ENCODE data around the gene CALHM3.

CALHM3 gene

DNA sequence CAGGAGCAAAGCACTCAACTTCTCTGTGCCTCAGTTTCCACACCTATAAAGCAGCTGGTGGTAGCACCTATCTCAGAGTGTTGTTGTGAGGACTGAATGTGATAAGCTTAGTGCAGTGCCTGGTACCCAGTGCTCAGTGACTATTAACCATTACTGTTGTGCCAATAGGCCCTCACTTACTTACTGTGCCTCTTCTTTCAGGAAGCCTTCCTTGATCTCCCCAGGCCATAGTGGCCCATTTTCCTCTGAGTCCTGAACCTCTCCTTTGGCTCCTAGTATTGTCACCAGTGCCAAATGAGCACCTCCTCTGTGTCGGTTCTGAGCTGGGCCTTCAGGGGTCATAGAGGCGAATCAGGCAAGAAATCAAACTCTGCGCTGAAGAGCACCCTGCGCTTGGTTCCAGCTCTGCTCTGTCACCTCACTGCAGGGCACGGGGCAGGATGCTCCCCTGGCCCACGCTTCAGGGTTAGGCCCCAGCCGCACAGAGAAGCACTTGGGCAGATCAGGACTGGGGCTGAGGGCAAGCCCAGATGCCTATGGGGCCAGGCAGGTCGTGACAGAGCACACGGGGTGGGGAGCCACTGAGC is 22.9 kb downstream of the CALHM3 start:
- DNase-seq = no peak
- in situ Hi-C loops (cut with MboI; ENCODE audit: low pct_unique_long_range_greater_than_20kb, low sequenced_read_pairs) = no loop called here

DNA sequence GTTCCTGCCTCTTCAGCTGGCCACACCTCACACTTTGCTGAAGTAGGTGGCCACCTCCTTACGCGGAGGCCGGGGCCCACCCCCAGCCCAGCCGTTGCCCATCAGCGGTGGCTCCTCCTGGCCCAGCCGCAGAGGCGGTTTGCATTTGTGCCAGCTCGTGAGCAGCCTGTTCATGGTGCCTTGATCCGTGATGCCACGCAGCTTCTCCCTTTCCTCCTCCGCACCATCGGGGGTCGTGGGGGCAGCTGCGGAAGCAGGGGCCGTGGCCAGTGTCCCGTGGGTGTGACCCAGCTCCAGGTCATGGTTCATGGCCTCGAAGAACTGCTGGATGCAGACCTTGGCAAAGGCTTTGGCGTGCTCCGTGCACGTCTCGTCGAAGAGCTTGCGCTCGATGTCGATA is 23.8 kb downstream of the CALHM3 start:
- in situ Hi-C loops (cut with MboI; ENCODE audit: low pct_unique_long_range_greater_than_20kb, low sequenced_read_pairs) = no loop called here
- DNase-seq = no peak

DNA sequence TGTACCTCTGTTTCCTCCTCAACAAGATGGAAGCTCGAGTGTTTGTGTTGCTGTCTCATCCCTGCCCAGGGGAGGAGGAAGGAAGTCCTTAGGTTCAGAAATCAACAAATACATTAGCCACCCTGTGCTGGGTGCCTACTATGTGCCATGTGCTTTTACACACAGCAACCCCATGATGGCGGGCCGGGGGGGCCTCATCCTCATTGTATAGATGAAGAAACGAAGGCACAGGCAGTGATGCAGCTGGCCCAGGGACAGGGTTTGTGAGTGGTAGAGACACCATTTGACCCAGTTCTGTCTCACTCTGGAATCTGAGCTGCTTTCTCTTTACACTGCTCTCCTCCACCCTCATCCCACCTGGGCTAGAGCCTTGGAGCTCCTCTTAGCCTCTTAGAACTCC is 25.0 kb downstream of the CALHM3 start:
- in situ Hi-C loops (cut with MboI; ENCODE audit: low pct_unique_long_range_greater_than_20kb, low sequenced_read_pairs) = no loop called here
- no peak for DNase-seq

DNA sequence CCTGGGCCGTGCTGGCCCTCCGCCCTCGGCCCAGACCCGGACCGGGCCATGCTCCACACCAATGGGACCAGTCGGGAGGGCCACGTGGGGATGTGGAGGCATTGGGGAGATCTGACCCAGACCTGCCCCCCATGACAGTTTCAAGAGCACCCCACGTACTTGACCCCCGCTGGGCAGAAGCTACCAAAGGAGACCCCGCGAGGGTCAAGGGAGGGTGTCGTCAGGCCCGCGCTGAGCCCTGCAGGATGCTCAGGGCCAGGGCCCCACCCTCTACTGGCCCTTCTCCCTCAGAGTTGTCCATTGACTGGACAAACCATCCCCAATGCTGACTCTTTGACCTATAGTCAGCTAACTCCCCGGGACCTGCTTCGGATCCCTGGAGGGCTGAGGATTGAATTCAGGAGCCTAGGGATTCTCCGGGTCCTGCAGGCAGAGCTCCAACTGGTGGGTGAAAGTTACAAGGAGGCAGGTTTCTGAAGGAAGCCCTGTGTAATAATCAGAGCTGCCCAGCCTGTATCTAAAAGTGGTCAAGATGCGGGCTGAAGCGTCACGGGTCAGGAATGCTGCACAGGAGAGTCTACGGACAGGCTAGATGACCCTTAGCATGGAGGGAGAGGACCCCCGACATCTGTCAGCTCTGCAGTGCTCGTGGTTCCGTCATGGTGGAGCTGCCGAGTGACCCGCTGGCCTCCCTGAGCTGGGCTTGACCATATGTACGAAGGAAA is 26.4 kb downstream of the CALHM3 start:
- in situ Hi-C loops (cut with MboI; ENCODE audit: low pct_unique_long_range_greater_than_20kb, low sequenced_read_pairs) = no loop called here
- no peak for DNase-seq

DNA sequence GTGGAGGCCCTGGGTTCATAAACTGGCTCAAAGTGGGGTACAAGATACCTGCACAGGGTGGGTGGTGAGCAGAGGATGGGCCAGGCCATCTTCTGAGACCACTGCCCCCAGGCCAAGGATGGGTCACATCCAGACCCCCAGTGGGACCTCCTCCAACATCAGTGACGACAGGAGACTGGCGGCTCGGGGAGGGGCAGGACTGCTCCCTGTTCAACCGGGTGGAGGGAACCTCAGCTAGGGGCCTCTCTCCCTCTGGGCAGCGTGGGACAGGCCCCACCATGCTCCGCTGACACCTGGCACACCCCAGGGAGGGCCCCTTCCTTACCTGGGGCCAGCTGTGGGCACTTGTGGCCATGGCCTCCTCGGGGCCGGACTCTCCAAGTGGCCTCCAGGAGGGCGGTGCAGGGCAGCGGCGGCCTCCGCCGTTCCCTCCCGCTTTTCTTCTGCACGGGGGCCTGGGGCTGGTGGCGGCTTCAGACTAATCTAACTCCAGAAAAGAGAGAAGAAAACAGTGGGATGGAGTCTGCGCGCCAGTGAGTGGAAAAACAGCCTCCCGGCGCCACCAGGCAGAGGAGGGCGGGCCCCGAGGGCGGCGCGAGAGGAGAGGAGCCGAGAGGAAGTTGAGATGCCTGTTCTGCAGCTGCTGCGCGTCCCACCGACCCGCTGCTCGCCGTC is 27.1 kb downstream of the CALHM3 start, which contains the start of gene CALHM2:
TSS of gene CALHM2 (minus strand) at position 540 of the 675 bp plus-strand sequence. CDS start 2,429 bp downstream, outside the sequence.
- DNase-seq = peak; percentile 74

DNA sequence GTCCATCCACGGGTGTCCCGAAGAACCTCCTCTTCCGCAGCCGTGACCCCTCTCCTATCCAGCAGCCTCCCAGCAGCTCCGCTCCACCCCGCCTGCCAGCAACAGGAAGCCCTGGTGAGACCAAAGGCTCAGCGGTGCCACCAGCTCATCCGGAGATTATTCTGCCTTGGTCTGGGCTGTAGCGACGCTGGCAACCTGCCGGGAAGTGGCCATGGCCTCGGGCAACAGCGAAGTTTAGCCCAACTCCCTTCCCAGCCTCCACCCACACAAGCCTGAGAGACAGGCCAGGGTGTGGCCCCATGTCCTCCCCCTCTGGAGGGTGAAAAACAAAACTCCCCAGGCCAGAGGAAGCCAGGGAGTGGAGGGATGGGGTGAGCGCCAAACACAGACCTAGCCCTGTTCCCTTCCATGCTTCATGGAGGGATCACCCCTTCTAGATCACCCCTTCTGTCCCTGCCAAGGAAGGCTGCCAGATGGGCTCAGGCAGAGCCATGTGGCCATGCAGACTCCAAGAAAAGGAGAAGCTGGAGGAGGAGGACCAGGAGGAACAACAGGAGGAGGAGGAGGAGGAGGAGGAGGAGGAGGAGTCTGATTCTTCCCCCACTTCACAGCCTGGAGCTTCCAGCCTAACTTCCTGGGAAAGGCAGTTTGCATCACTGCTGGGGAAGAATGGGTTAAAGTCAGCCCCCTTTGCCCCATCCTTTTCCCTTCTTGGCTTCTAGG is 27.8 kb downstream of the CALHM3 start:
- in situ Hi-C loops (cut with MboI; ENCODE audit: low pct_unique_long_range_greater_than_20kb, low sequenced_read_pairs) = no loop called here
- peak; percentile 67 for DNase-seq

More for the DNA sequence above, 27.1 kb downstream of the CALHM3 start, which contains the start of gene CALHM2:
- in situ Hi-C loops (cut with MboI; ENCODE audit: low pct_unique_long_range_greater_than_20kb, low sequenced_read_pairs) = no loop called here

DNA sequence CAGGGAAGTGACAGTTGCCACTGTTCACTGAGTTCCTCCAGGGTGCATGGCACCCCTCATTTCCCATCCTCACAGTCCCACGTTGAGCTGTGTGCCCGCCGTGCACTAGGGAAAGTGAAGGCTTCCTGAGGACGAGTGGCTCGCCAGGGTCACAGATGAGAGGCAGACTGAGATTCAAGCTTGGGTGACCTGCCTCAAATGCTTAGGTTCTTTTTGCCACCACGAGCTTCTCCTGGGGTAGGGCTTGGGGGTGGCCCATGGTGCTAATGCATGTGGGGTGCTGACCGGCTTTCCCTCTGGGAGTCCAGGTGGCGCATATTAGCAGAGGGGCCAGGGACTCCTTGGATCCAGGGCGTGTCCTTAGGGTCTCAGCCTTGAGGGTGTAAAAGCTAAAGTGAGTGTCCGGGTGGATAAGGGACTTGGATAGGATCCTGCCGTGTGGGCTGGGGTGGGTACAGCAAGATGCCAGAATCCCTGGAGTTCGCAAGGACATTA is 28.8 kb downstream of the CALHM3 start:
- no peak for DNase-seq
- in situ Hi-C loops (cut with MboI; ENCODE audit: low pct_unique_long_range_greater_than_20kb, low sequenced_read_pairs) = no loop called here

DNA sequence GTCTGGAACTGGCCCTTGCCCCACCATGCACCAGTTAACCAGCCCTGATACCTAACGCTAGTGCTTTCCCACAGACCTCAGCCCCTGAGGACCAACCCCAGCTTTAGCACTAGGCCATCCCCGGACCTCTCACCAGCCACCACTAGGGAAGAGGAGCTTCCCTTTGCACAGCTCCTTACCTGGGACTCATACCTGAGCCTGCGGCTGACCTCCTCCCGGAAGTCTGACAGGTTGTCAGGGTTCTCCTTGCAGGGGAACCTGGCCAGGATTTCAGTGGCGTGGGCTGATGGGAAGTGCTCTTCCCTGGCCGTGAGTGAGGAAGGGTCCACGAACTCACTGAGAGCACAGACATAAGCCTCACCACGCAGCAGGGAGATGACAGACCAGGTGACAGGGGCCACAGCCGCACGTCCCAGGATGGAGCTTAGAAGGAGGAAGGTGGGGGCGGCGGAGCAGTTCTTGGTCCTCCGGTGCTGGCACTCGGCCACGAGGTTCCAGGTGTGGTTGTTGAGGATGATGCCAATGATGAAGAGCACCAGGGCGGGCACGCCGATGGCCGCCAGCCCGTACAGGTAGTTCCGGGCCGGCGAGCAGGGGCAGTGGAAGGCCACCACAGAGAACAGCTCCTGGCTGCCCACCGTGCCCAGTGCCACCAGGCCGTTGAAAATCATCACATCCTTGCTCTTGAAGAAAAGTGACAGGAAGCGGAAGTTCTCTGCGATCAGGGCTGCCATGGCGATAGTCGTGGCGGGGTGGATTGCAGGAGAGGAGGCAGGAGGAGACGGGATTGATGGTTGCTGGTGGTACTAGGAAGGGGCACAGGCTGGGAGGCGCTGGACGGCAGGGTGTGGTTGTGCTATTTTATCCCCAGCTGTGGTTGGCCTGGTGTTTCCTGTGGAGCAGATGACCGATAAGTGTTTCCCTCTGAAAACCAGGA is 29.6 kb downstream of the CALHM3 start:
- no peak for DNase-seq
- in situ Hi-C loops (cut with MboI; ENCODE audit: low pct_unique_long_range_greater_than_20kb, low sequenced_read_pairs) = no loop called here

DNA sequence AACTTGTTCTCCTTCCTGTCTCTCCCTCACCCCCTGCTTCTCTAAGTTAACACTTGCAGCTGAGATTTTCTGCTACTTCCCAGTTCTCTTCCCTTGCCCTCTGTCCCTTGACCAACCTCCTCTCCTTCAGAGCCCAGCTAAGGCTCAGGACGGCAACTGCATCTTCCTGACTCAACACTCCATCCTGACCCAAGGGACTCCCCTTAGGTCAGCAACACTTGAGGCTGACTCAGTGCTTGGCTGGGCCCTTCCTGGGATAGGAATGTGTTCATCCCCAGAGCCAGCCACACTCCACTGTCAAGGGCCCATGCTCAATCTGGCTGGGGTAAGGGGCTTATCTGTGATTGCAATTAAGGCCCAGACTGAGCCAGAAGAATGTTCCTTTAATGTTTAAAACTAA is 30.3 kb downstream of the CALHM3 start:
- in situ Hi-C loops (cut with MboI; ENCODE audit: low pct_unique_long_range_greater_than_20kb, low sequenced_read_pairs) = no loop called here
- no peak for DNase-seq

DNA sequence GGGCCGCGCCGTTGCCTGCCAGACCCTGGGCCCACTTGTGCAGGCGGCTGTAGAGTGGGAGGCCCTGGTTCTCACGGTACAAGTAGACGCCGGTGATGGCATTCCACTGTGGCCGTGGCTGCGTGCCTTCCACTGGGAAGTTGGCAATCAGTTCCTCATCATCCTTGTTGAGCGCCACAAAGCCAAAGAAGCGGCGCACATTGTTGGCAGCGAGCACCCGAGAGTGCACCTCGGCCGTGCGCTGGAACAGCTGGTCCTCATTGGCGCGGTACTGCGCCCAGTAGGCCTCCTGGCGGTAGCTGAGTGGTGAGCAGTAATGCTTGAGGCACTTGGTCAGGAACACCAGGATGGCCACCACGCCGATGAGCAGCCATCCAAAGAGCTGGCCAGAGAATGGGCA is 31.9 kb downstream of the CALHM3 start:
- no peak for DNase-seq
- in situ Hi-C loops (cut with MboI; ENCODE audit: low pct_unique_long_range_greater_than_20kb, low sequenced_read_pairs) = no loop called here

DNA sequence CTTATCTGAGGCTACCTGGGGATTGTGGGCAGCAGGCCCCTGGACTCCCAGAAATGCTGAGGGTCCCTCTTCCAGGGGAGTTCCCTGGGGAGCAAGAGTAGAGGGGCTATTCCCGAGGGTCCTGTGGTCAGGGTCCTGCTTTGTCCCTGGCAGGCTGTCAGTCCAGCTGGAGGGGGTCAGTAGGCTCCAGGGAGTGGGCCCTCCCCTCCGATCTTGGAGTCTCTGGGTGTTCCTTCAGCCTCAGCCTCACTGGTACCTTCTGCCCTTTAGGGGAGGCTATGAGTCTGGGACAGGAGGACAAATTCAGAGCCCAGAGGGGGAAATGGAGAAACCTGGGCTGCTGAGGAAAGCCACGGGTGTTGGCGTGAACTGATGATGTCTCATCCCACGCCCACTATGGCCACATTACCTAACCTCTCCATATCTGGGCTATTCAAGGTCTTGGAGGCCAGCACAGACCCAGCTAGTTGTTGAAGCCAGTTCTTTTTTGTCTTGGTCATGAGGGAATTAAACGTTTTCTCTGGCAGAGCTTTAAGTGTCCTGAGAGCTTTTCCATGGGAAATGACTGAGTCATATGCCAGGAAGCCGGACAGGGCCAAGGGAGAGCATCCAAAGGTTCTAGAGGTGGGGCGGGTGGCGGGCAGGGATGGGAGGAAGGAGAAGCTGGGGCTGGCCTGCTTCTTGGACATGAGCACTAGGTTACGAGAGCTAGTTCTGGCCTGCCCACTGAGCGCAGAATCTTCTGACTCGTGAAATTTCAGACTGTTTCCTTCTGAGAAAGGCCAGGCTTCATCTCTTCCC is 33.1 kb downstream of the CALHM3 start:
- in situ Hi-C loops (cut with MboI; ENCODE audit: low pct_unique_long_range_greater_than_20kb, low sequenced_read_pairs) = no loop called here
- DNase-seq = no peak

DNA sequence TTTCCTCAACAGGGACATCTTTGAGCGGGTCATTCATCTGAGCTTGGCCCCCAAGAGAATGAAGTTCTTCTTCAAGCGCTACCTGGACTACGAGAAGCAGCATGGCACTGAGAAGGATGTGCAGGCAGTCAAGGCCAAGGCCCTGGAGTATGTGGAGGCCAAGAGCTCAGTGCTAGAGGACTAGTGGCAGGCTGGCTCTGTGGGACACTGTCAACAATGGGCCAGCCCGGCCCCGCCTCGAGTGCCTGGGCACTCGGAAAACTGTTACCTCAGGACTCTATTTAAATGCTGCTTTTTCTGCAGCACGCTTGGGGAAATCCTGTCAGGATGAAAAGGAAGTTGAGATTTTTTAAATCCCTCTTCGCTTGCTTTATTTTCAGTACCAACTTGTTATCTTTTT is 33.7 kb downstream of the CALHM3 start:
- in situ Hi-C loops (cut with MboI; ENCODE audit: low pct_unique_long_range_greater_than_20kb, low sequenced_read_pairs) = no loop called here
- no peak for DNase-seq

DNA sequence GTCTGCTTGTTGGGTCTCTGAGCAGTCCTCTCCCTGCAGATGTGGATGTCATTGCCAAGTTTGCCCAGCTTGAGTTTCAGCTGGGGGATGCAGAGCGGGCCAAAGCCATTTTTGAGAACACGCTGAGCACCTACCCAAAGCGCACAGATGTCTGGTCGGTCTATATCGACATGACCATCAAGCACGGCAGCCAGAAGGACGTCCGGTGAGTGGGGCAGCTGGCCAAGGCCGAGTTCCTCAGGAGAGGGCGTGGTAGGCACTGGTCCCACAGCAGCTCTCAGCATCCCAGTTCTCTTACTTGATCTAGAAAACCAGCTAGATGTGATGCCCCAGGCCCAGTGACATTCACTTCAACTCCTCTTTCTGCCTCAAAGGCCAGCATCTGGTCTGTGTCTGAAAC is 34.6 kb downstream of the CALHM3 start:
- in situ Hi-C loops (cut with MboI; ENCODE audit: low pct_unique_long_range_greater_than_20kb, low sequenced_read_pairs) = no loop called here
- DNase-seq = no peak

DNA sequence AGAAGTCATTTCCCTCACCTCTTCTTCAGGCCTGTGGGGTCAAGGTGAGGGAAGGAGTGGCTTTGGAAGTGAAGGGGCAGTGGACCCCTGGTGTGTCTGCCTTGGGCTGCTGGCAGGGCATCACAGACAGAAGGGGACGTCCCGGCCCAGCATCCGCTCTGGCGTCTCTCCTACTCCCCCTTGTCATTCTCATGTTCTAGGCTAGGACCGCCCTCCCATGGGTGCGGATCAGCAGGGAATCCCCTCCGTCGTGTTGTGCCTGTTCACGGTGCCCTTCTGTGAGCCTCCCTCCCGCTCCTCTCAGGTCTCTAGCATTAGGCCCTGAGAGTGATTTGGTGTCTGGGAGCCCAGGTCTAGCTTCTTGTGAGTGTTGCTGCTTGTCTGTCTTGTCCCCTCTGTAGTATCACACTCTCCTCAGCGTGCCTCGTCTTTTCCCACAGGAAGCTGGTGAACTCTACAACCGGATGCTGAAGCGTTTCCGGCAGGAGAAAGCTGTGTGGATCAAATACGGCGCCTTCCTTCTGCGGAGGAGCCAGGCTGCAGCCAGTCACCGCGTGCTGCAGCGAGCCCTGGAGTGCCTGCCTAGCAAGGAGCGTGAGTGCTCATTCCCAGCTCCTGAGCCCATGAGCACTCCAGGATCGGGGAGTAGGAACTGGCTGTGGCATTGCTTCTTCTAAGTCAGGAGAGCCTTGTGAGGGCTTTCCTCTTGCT is 35.4 kb downstream of the CALHM3 start:
- no peak for DNase-seq
- in situ Hi-C loops (cut with MboI; ENCODE audit: low pct_unique_long_range_greater_than_20kb, low sequenced_read_pairs) = no loop called here

DNA sequence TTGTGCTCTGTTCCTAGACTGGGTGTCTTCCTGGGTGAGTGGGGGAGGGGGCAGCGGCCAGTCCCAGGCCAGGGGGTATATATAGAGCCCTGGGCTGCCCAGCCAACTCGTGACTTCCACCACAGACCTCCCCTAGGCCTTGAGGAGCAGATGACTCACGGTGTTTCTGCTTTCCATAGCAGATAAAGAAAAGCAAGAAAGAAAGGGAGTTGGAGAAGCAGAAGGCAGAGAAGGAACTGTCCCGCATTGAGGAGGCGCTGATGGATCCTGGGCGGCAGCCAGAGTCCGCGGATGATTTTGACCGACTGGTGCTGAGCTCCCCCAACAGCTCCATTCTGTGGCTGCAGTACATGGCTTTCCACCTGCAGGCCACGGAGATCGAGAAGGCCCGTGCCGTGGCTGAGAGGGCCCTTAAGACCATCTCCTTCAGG is 37.0 kb downstream of the CALHM3 start:
- DNase-seq = no peak
- in situ Hi-C loops (cut with MboI; ENCODE audit: low pct_unique_long_range_greater_than_20kb, low sequenced_read_pairs) = no loop called here

DNA sequence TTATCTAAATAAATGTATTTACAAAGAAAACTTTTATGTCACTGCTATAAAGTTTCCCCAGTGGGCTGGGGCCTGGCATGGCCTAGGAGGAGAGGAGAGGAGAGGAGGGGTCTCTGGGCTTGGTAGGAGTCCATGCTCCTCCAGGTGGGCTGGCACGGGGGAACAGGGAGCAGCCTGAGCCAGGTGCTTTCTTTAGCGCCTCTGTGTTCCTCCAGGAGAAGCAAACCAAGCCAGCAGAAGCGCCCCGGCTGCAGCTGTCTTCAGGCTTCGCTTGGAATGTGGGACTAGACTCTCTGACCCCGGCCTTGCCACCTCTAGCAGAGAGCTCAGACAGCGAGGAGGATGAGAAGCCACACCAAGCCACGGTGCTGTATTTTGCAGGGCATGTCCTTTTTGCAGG is 37.4 kb downstream of the CALHM3 start:
- no peak for DNase-seq
- in situ Hi-C loops (cut with MboI; ENCODE audit: low pct_unique_long_range_greater_than_20kb, low sequenced_read_pairs) = no loop called here

DNA sequence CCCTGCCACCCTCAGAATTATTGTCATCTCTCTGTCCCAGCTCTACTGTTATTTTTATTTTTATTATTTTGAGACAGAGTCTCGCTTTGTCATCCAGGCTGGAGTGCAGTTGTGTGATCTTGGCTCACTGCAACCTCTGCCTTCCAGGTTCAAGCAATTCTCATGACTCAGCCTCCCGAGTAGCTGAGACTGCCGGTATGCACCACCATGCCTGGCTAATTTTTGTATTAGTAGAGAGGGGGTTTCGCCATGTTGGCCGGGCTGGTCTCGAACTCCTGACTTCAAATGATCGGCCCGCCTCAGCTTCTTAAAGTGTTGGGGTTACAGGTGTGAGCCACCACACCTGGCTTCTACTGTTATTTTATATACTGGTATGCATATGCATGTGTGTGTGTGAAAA is 37.8 kb downstream of the CALHM3 start:
- in situ Hi-C loops (cut with MboI; ENCODE audit: low pct_unique_long_range_greater_than_20kb, low sequenced_read_pairs) = no loop called here

More for the DNA sequence above, 37.8 kb downstream of the CALHM3 start:
- no peak for DNase-seq

Measured in KBM-7 (cell line).